Suprapubic skin (tissue), 3 donors: ENCODE measurements around the gene APMAP.

ENCODE experiments used
- EP300 ChIP-seq: sonication (generic); formaldehyde crosslinking; IDR thresholded peaks from one replicate; pipeline ENCODE4 v1.6.1; 2017; ENCODE audit warnings: antibody characterized with exemption
- POLR2A ChIP-seq, 2 donors: fragments of 450-650 bp; IDR thresholded peaks; one replicate each; pipeline ENCODE4 v1.6.1; 2017; ENCODE audit warnings: antibody characterized with exemption in 2 of 2, mild to moderate bottlenecking in 2 of 2, moderate library complexity in 2 of 2
- TF ChIP-seq, protein P1 (sequence below), 2 donors: fragments of 200-600 bp in 1 of 2; fragments of 450-650 bp in 1 of 2; sonication (generic) in 1 of 2; IDR thresholded peaks; one replicate each; pipeline ENCODE4 v1.5.1; 2016 to 2019; ENCODE audit warnings: antibody characterized with exemption in 2 of 2, mild to moderate bottlenecking in 1 of 2, moderate library complexity in 1 of 2

DNA sequence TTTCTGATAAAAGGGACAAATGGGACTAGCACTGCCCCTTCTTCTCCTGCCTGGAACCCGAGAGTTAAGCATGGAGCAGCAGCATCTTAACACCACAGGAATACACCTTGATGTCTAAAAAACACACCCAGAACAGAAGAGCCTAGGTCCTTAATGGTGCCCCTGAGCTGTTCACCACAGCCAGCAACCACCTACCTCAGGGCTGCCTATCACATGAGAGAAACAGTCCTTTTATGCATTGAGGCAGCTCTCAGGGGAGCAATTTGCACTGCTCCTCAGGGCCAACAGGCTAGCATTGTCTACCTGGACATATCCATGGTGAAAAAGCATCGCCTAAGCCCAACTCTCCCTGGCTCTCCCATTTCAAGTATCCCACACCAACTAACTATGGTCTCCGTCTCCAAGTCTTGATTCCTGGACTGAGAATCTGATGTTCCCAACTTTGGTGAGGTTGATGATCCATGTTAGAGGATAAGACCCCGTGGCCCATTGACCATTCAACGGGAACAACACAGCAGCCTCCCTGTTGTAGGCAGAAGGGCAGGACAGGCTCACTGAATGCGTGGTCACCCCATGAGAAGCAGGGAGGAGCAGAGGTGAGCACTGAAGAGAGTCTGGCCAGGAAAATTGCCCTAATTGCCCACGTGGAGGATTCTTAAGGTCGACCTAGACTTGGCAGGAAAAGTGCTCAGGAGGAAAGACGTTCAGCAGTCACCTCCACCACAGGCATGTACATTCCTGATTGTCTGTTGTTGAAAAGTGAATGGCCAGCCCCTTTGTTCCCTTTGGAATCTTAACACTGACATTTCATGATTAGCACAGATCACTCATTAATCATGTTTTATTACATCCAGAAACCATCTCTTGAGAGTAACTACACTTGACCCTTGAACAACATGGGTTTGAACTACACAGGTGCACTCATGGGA lies 4.2 kb upstream of the APMAP start:
- TF ChIP-seq, protein P1, sequence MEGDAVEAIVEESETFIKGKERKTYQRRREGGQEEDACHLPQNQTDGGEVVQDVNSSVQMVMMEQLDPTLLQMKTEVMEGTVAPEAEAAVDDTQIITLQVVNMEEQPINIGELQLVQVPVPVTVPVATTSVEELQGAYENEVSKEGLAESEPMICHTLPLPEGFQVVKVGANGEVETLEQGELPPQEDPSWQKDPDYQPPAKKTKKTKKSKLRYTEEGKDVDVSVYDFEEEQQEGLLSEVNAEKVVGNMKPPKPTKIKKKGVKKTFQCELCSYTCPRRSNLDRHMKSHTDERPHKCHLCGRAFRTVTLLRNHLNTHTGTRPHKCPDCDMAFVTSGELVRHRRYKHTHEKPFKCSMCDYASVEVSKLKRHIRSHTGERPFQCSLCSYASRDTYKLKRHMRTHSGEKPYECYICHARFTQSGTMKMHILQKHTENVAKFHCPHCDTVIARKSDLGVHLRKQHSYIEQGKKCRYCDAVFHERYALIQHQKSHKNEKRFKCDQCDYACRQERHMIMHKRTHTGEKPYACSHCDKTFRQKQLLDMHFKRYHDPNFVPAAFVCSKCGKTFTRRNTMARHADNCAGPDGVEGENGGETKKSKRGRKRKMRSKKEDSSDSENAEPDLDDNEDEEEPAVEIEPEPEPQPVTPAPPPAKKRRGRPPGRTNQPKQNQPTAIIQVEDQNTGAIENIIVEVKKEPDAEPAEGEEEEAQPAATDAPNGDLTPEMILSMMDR (IDR thresholded peaks at IDR 0.05), result no peak
- no peak for TF ChIP-seq EP300
- no peak for TF ChIP-seq POLR2A (IDR thresholded peaks at IDR 0.05)
